ENCODE results near the gene OVCA2. TPM values are rescaled to one million over a fixed set of nuclear protein-coding genes. Genes with fewer than 3 reads are reported as not detected.

The OVCA2 gene
- total RNA-seq, 1 experiment from 2014 or later: 27.3 TPM

- H3K27ac ChIP-seq (ENCODE audit: low read depth, low read length): no peak overlapping the region
- no peaks in the 10 kb centered on the region for H3K9me3 ChIP-seq (ENCODE audit: control insufficient read depth in 1 of 2, insufficient read depth in 1 of 2, low read depth in 1 of 2, low read length in 2 of 2)
- 0 out of 4 replicates have a peak, but pooled peaks cover 0 to 3% of the 10 kb centered on the region in 2 experiments for H3K36me3 ChIP-seq (ENCODE audit: control insufficient read depth in 1 of 2, insufficient read depth in 2 of 2, low read length in 2 of 2)
- H3K4me3 ChIP-seq (replicated peaks in 1 of 2; ENCODE audit: low read depth in 1 of 2, low read length in 2 of 2): no peak overlapping the region
- H3K4me1 ChIP-seq (ENCODE audit: control insufficient read depth in 1 of 2, insufficient read depth in 2 of 2, low read length in 2 of 2): peaks cover 25 to 45% of the 10 kb centered on the region in 2 experiments
- ChIA-PET CTCF (interaction anchor here (0.8 to 1.8 kb wide), 2 partner anchors 10 to 200 kb away, joined by 3 to 7 read pairs; no protein-coding TSS in a partner anchor), RAD21 (ENCODE audit: low non-redundant PET in 1 of 2, low total read pairs in 2 of 2, uncharacterized antibody in 2 of 2, unreplicated experiment in 2 of 2) (no interaction called here), POLR2A (no interaction called here)
- H3K27me3 ChIP-seq (ENCODE audit: insufficient read depth, low read length): no peaks in the 10 kb centered on the region
- H2AFZ ChIP-seq (ENCODE audit: low read depth, low read length, poor library complexity, severe bottlenecking): no peak overlapping the region
- ATAC-seq: no peak
- H4K20me1 ChIP-seq (ENCODE audit: insufficient read depth): no peaks in the 10 kb centered on the region
- H3K4me2 ChIP-seq (ENCODE audit: low read length): 0 out of 2 replicates have a peak overlapping the region, but pooled peaks have one; percentile 13
- H3K9ac ChIP-seq (ENCODE audit: low read length): no peak overlapping the region
- TF ChIP-seq, protein P1, sequence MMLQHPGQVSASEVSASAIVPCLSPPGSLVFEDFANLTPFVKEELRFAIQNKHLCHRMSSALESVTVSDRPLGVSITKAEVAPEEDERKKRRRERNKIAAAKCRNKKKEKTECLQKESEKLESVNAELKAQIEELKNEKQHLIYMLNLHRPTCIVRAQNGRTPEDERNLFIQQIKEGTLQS (IDR thresholded peaks at IDR 0.05): no peak
- TF ChIP-seq POLR2AphosphoS5 (IDR thresholded peaks at IDR 0.05; ENCODE audit: low read depth, low read length): peak; percentile 5; the same call in 1 of the 2 replicates
- DNase-seq (ENCODE audit: low read depth, low spot score): no peak
- intact Hi-C loops (cut with micrococcal nuclease): no loop called here
- peaks cover 20% of the 10 kb centered on the region; the same call in 1 of the 2 replicates for H3K79me2 ChIP-seq (ENCODE audit: insufficient read depth, low read length)
- BruUV-seq (replicated peaks): no TSS peak
- no peaks in the 10 kb centered on the region for H3K9me2 ChIP-seq (ENCODE audit: insufficient read depth)
Observed at GRCh38 chr17:2044263-2044894, 2.6 kb downstream of the OVCA2 start.

DNA sequence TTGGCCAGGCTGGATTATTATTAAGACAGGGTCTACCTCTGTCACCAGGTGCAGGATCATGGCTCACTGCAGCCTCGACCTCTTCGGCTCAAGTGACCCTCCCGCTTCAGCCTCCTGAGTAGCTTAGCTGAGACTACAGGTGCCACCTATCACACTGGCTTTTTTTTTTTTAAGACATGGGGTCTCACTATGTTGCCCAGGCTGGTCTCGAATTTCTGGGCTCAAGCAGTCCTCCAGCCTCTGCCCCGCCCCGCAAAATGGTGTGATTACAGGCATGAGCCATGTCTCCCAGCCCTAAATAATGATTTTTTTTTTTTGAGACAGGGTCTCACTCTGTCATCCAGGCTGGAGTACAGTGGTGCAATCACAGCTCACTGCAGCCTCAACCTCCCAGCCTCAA is 5.8 kb downstream of the OVCA2 start:
- Histone ChIP-seq H3K4me3 (replicated peaks in 1 of 2; ENCODE audit: low read depth in 1 of 2, low read length in 2 of 2) (no peak overlapping the region), H3K9me3 (ENCODE audit: control insufficient read depth in 1 of 2, insufficient read depth in 1 of 2, low read depth in 1 of 2, low read length in 2 of 2) (no peaks in the 10 kb centered on the region), H4K20me1 (ENCODE audit: insufficient read depth) (no peaks in the 10 kb centered on the region), H3K4me2 (ENCODE audit: low read length) (no peak overlapping the region), H3K79me2 (ENCODE audit: insufficient read depth, low read length) (peaks cover 16% of the 10 kb centered on the region; the same call in 1 of the 2 replicates), H3K9me2 (ENCODE audit: insufficient read depth) (no peaks in the 10 kb centered on the region), H3K9ac (ENCODE audit: low read length) (no peak overlapping the region), H2AFZ (ENCODE audit: low read depth, low read length, poor library complexity, severe bottlenecking) (no peak overlapping the region), H3K27ac (ENCODE audit: low read depth, low read length) (no peak overlapping the region), H3K27me3 (ENCODE audit: insufficient read depth, low read length) (no peaks in the 10 kb centered on the region), H3K36me3 (ENCODE audit: control insufficient read depth in 1 of 2, insufficient read depth in 2 of 2, low read length in 2 of 2) (0 out of 4 replicates have a peak, but pooled peaks cover 0 to 3% of the 10 kb centered on the region in 2 experiments), H3K4me1 (ENCODE audit: control insufficient read depth in 1 of 2, insufficient read depth in 2 of 2, low read length in 2 of 2) (peaks cover 22 to 51% of the 10 kb centered on the region in 2 experiments)
- TF ChIP-seq TCF7L2 (IDR thresholded peaks at IDR 0.05; ENCODE audit: borderline replicate concordance, extremely low read depth, insufficient read depth, insufficient read length) (no peak), ELF1 (IDR thresholded peaks at IDR 0.05; ENCODE audit: borderline replicate concordance, low read depth) (no peak), SIN3A (IDR thresholded peaks at IDR 0.05; ENCODE audit: low read depth) (no peak), EGR1 (IDR thresholded peaks at IDR 0.05; ENCODE audit: low read depth) (no peak), REST (IDR thresholded peaks at IDR 0.05; ENCODE audit: low read depth) (no peak), EZH2phosphoT487 (IDR thresholded peaks at IDR 0.05; ENCODE audit: borderline replicate concordance) (no peak)
- TF ChIP-seq, protein P1 (IDR thresholded peaks at IDR 0.05): no peak
- TF ChIP-seq, protein P2, sequence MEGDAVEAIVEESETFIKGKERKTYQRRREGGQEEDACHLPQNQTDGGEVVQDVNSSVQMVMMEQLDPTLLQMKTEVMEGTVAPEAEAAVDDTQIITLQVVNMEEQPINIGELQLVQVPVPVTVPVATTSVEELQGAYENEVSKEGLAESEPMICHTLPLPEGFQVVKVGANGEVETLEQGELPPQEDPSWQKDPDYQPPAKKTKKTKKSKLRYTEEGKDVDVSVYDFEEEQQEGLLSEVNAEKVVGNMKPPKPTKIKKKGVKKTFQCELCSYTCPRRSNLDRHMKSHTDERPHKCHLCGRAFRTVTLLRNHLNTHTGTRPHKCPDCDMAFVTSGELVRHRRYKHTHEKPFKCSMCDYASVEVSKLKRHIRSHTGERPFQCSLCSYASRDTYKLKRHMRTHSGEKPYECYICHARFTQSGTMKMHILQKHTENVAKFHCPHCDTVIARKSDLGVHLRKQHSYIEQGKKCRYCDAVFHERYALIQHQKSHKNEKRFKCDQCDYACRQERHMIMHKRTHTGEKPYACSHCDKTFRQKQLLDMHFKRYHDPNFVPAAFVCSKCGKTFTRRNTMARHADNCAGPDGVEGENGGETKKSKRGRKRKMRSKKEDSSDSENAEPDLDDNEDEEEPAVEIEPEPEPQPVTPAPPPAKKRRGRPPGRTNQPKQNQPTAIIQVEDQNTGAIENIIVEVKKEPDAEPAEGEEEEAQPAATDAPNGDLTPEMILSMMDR (IDR thresholded peaks at IDR 0.05 in 2 of 3, conservative IDR thresholded peaks at IDR 0.05 in 1 of 3; ENCODE audit: borderline replicate concordance in 1 of 3, insufficient read depth in 1 of 3, low read depth in 2 of 3, low read length in 2 of 3): no peak
- intact Hi-C loops (cut with micrococcal nuclease): no loop called here
- ChIA-PET CTCF (no interaction called here), RAD21 (ENCODE audit: low non-redundant PET in 1 of 2, low total read pairs in 2 of 2, uncharacterized antibody in 2 of 2, unreplicated experiment in 2 of 2) (no interaction called here), POLR2A (no interaction called here)
- DNase-seq (ENCODE audit: low read depth, low spot score): no peak
- BruUV-seq (replicated peaks): no TSS peak
- ATAC-seq: no peak

Data from HCT116 (cell line).